Activated T-helper 2 cell treated with anti-CD3 and anti-CD28 coated beads, Interferon-gamma antibody, Interleukin-2, Interleukin-4, amounts not matched to agents 10 μg/mL and 5 μg/mL and 100 μg/mL, durations not matched to agents 14 hours and 24 hours and 36 hours (primary cell): ENCODE data around the gene FHOD1. TPM values are rescaled to one million over a fixed set of nuclear protein-coding genes. Genes with fewer than 3 reads are reported as not detected.

Experiments
- DNase-seq: peaks from one replicate; pipeline ENCODE4 v3.0.0; 2021; ENCODE audit warnings: low spot score
- H3K27ac Mint-ChIP-seq: one replicate; pipeline ENCODE4 v1.8.0; 2021; ENCODE audit warnings: mixed read lengths
- H3K27me3 Mint-ChIP-seq: one replicate; pipeline ENCODE4 v1.8.0; 2021; ENCODE audit warnings: low read depth, mixed read lengths
- H3K36me3 Mint-ChIP-seq: one replicate; pipeline ENCODE4 v1.8.0; 2021; ENCODE audit warnings: low read depth, mixed read lengths
- H3K4me1 Mint-ChIP-seq: one replicate; pipeline ENCODE4 v1.8.0; 2021; ENCODE audit warnings: low read depth, mixed read lengths
- H3K4me3 Mint-ChIP-seq: one replicate; pipeline ENCODE4 v1.8.0; 2021; ENCODE audit warnings: low read depth, mild to moderate bottlenecking, moderate library complexity, mixed read lengths
- H3K9me3 Mint-ChIP-seq: one replicate; pipeline ENCODE4 v1.8.0; 2021; ENCODE audit warnings: mixed read lengths
- intact Hi-C: fragments of 100-400 bp; cut with micrococcal nuclease; formaldehyde crosslinking; loops from one replicate; pipeline ENCODE4 v1.15.1; 2023
- total RNA-seq: library from RNA; stranded (reverse); gene quantifications from 2 replicates; pipeline ENCODE4 v1.2.3, GENCODE V29; 2022

FHOD1 gene
- total RNA-seq, 1 donor from 2014 or later, result 141 TPM

DNA sequence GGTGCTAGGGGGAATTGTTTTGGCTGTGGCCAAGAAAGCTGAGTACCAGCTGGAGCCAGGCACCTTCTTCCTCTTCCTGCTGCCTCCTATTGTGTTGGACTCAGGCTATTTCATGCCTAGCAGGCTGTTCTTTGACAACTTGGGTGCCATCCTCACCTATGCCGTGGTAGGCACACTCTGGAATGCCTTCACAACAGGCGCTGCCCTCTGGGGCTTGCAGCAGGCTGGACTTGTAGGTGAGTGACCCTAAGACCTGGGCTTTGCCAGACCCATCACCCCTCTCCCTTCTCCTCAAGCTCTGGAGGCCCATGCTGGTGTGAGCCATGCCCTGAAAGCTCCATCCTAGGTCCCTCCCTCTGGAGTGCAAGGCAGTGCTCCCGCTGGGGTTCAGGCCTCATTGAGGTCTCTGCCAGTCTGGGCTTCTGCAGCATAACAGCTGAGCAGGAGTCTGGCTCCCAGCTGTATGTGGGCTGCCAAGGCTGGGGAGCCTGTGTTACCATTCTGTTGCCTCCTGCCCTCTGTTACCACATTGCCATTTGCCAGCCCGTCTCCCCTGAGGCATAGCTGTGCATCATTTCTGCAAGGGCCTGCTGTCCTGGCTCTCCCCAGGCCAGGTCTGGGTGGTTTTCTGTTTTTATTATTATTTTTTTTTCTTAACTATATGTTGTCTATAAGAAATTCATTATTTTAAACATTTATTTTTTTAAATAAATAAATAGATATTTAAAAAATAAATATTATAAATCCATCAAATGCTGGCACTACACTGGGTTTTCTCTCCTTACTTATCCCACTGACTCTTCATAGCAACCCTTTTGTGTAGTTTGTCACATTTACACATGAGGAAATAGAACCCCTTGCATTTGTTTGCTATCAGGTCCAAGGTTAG, 5.6 kb upstream of the FHOD1 start:
- H3K27me3 Mint-ChIP-seq, result peaks cover 12% of the 10 kb centered on the region
- H3K4me3 Mint-ChIP-seq, result no peak overlapping the region
- intact Hi-C loops, result no loop called here
- no peak for DNase-seq
- H3K27ac Mint-ChIP-seq, result no peak overlapping the region
- peaks cover 15% of the 10 kb centered on the region for H3K4me1 Mint-ChIP-seq
- H3K36me3 Mint-ChIP-seq, result no peaks in the 10 kb centered on the region
- no peaks in the 10 kb centered on the region for H3K9me3 Mint-ChIP-seq

GRCh38 chr16:67250045-67250327, 2.7 kb upstream of the FHOD1 start:
- Mint-ChIP-seq H3K27me3 (peaks cover 12% of the 10 kb centered on the region), H3K27ac (no peak overlapping the region), H3K36me3 (peaks cover 3% of the 10 kb centered on the region), H3K9me3 (no peaks in the 10 kb centered on the region), H3K4me1 (peaks cover 24% of the 10 kb centered on the region), H3K4me3 (peak overlapping the region; percentile 80)
- no peak for DNase-seq
- intact Hi-C loops, result no loop called here

DNA sequence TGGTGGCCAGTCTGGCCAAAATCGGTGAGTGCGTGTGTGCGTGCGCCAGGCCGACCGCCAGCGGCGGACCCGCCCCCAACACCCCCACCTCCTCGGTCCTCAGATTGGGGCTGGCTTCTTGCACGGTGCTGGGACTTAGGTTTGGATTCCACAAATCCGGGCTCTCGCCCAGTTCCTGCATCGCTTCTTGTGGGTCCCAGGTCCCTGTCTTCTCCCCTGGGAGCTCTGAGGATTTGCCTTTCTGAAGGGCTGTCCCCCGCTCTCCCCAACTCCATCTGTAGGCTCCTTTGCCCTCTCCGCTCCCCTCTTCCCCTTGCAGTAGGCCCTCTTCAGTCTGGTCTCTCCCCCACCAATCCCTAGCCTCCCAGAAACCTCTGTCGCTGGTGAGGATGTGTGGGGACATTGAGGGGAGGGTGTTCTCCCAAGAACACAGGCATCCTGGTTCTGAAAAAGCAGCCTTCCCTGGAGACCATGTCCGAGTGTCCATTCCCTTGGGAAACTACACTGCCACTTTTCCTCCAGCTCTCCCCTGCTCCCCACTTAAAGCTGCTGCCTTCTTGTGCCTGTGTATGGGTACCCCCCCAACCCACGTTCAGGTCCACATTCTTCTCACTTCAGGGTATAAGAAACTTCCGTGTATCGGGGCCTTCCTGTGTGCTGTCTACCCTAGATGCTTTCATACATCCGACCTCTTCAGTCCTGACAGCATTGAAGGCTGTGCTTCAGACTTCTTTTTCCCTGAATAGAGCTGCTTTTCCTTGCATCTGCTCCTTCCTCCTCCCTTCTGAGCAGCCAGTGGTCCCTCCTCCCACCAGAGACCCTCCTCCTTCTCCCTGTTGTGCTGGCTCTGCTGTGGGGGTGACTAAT, 2.1 kb upstream of the FHOD1 start:
- DNase-seq, result no peak
- Mint-ChIP-seq H3K4me3 (peak overlapping the region; percentile 80), H3K27me3 (peaks cover 12% of the 10 kb centered on the region), H3K4me1 (peaks cover 30% of the 10 kb centered on the region), H3K36me3 (peaks cover 6% of the 10 kb centered on the region), H3K27ac (peak overlapping the region; percentile 57), H3K9me3 (no peaks in the 10 kb centered on the region)
- intact Hi-C loops, result loop anchor here (5.0 to 10.0 kb wide), 4 partner anchors 67 to 595 kb away; partner anchors contain the start of genes AGRP, ATP6V0D1, CENPT and CES4A

DNA sequence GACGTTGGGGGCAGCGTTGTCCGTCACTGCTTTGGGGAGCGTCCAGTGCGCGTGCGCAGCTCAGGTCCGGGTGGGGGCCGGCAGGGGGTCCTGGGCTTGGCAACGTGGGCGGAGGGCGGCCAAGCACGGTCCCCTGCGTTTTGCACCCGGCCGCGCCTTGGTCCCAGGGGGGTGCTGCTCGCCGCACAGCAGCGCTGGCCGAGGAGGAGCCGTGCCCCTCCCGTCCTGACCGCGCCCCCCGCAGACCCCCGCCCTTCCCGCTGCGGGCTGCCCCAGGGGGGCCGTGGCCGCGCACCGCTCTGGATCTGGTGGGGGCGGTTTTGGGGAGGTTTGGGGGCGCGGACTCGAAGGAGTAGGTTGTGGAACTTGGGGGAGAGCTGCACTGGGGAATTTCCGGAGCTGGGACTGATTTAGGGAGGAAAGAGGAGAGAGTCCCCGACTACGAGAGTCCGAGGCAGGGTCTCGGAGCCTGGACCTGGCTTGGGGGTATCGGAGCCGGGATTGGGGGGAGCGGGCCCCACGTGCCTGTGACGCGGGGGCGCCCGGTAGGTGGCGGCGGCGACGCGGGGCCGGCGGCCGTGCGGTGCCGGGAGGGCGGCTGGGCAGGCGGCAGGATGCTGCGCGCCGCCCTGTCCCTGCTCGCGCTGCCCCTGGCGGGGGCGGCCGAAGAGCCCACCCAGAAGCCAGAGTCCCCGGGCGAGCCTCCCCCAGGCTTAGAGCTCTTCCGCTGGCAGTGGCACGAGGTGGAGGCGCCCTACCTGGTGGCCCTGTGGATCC, 1.3 kb upstream of the FHOD1 start, which contains the start of gene SLC9A5:
Gene SLC9A5, plus strand, starts transcription at position 579 of the 777 bp plus-strand sequence. Its CDS starts 36 bp downstream, at position 615.
- DNase-seq, result peak; percentile 32
- peak within 1 kb of the TSS; percentile 82 for H3K4me3 Mint-ChIP-seq
- intact Hi-C loops, result loop anchor here (5.0 to 10.0 kb wide), 4 partner anchors 66 to 596 kb away; partner anchors contain the start of genes AGRP, ATP6V0D1, CENPT and CES4A
- H3K9me3 Mint-ChIP-seq, result no peaks in the 10 kb centered on the region
- peaks cover 6% of the 10 kb centered on the region for H3K36me3 Mint-ChIP-seq
- peak within 1 kb of the TSS; percentile 79 for H3K27ac Mint-ChIP-seq
- H3K27me3 Mint-ChIP-seq, result peaks cover 12% of the 10 kb centered on the region
- peaks cover 38% of the 10 kb centered on the region for H3K4me1 Mint-ChIP-seq

GRCh38 chr16:67248073-67248400, 756 bp upstream of the FHOD1 start:
- intact Hi-C loops, result loop anchor here (5.0 to 10.0 kb wide), 4 partner anchors 66 to 597 kb away; partner anchors contain the start of genes AGRP, ATP6V0D1, CENPT and CES4A
- Mint-ChIP-seq H3K9me3 (no peaks in the 10 kb centered on the region), H3K27ac (peak overlapping the region; percentile 77), H3K27me3 (peaks cover 12% of the 10 kb centered on the region), H3K4me3 (peak overlapping the region; percentile 82), H3K36me3 (peaks cover 6% of the 10 kb centered on the region), H3K4me1 (peaks cover 43% of the 10 kb centered on the region)
- DNase-seq, result no peak

- peak overlapping the region; percentile 66 for H3K27ac Mint-ChIP-seq
- H3K36me3 Mint-ChIP-seq, result peaks cover 6% of the 10 kb centered on the region
- DNase-seq, result peak; percentile 23
- intact Hi-C loops, result loop anchor here (2.0 to 10.0 kb wide), 6 partner anchors 32 to 598 kb away; partner anchors contain the start of genes ACD, AGRP, ATP6V0D1 and CENPT
- H3K4me1 Mint-ChIP-seq, result peaks cover 46% of the 10 kb centered on the region
- H3K27me3 Mint-ChIP-seq, result peaks cover 12% of the 10 kb centered on the region
- no peaks in the 10 kb centered on the region for H3K9me3 Mint-ChIP-seq
- peak overlapping the region; percentile 82 for H3K4me3 Mint-ChIP-seq
Observed at GRCh38 chr16:67246756-67247191, 507 bp downstream of the FHOD1 start.

DNA sequence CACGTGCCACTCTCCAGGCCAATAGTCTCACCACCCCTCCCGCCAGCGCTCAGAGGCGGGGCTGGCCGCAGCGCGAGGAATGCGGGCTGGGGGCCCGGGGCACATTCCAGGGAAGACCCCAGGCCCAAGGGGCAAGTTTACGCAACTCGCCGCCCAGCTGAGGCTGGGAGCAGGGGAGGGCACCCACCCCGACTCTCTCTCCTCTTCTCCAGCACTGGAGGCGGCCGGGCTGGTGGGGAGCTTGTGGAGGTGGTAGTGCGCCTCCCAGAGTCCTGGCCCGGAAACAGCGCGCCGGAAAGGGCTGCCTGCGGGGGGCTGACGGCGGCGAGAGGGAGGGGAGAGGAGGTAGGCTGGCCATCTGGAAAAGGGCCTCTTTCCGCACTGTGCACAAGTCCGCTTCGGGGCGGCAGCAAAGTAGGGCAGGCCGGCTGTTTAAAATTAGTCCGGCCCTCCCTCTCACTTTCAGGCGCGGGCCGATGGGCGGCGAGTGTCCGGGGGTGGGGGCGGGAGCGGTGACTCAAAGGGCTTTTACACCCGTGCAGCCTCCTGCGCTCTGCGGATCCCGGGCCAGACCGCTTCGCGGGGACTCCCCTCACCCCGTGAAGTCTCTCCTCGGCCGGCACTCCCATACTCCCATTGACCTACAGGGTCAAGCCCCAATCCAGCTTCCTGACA, 1.1 kb downstream of the FHOD1 start:
- intact Hi-C loops, result loop anchor here (2.0 to 10.0 kb wide), 6 partner anchors 33 to 599 kb away; partner anchors contain the start of genes ACD, AGRP, ATP6V0D1 and CENPT
- peak; percentile 29 for DNase-seq
- H3K36me3 Mint-ChIP-seq, result peaks cover 6% of the 10 kb centered on the region
- peak overlapping the region; percentile 82 for H3K4me3 Mint-ChIP-seq
- peak overlapping the region; percentile 66 for H3K27ac Mint-ChIP-seq
- peaks cover 12% of the 10 kb centered on the region for H3K27me3 Mint-ChIP-seq
- no peaks in the 10 kb centered on the region for H3K9me3 Mint-ChIP-seq
- peaks cover 51% of the 10 kb centered on the region for H3K4me1 Mint-ChIP-seq

GRCh38 chr16:67245674-67246080, 1.6 kb downstream of the FHOD1 start:
- intact Hi-C loops, result loop anchor here (2.0 to 10.0 kb wide), 7 partner anchors 33 to 599 kb away; partner anchors contain the start of genes ACD, AGRP, ATP6V0D1 and CENPT
- peaks cover 6% of the 10 kb centered on the region for H3K36me3 Mint-ChIP-seq
- peak overlapping the region; percentile 82 for H3K4me3 Mint-ChIP-seq

GRCh38 chr16:67245186-67245585, 2.1 kb downstream of the FHOD1 start:
- Mint-ChIP-seq H3K27me3 (peaks cover 10% of the 10 kb centered on the region), H3K4me3 (peak overlapping the region; percentile 82), H3K27ac (peak overlapping the region; percentile 97), H3K9me3 (no peaks in the 10 kb centered on the region), H3K4me1 (peaks cover 50% of the 10 kb centered on the region), H3K36me3 (peaks cover 6% of the 10 kb centered on the region)
- DNase-seq, result no peak
- intact Hi-C loops, result loop anchor here (2.0 to 10.0 kb wide), 5 partner anchors 63 to 600 kb away; partner anchors contain the start of genes AGRP, ATP6V0D1, CENPT and CES4A

More at GRCh38 chr16:67245674-67246080, 1.6 kb downstream of the FHOD1 start:
- DNase-seq, result no peak
- H3K9me3 Mint-ChIP-seq, result no peaks in the 10 kb centered on the region
- H3K4me1 Mint-ChIP-seq, result peaks cover 52% of the 10 kb centered on the region
- no peak overlapping the region for H3K27ac Mint-ChIP-seq
- peaks cover 12% of the 10 kb centered on the region for H3K27me3 Mint-ChIP-seq

DNA sequence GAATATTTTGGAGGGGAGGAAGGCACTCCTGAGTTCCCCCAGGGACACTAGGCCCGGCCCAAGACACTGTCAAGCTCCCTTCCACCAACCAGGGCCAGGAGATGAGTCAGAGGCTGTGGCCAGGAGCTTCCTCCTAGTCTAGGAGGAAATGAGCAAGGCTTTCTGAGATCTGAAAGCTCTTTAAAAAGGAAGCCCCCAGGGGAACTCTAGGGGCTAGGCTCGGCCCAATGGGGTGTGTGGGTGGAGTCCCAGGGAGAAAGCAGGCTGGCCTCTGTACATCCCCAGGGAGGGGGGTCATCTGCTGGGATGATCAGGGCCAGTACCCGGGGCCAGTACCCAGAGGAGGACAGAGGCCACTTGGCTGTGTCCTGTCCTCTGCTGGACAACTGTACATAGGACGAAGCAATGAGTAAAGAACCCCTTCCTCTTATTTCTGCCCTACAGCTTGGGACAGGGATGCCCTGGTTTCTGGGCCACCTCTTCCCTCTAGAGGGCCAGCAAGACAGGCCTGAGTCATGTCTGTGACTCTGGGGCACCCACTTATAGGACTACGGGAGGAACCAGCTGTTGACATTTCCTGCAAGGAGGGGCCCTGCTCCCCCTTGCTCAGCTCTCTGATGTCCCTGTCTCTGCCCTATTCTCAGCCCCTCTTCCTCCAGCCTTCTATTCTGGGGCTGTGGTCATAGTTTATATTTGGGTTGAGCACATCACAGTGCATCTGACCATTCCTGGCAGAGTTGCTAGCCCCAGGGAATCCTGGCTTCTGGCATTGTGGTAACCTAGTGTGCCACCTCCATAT, 2.7 kb downstream of the FHOD1 start:
- peak overlapping the region; percentile 97 for H3K27ac Mint-ChIP-seq
- intact Hi-C loops, result loop anchor here (1.0 to 10.0 kb wide), 7 partner anchors 8 to 600 kb away; partner anchors contain the start of genes AGRP, ATP6V0D1, CENPT and CES4A
- H3K4me1 Mint-ChIP-seq, result peaks cover 49% of the 10 kb centered on the region
- peak; percentile 73 for DNase-seq
- H3K4me3 Mint-ChIP-seq, result peak overlapping the region; percentile 82
- H3K9me3 Mint-ChIP-seq, result no peaks in the 10 kb centered on the region
- peaks cover 4% of the 10 kb centered on the region for H3K27me3 Mint-ChIP-seq
- peaks cover 9% of the 10 kb centered on the region for H3K36me3 Mint-ChIP-seq

GRCh38 chr16:67243481-67243880, 3.8 kb downstream of the FHOD1 start:
- DNase-seq, result no peak
- no peaks in the 10 kb centered on the region for H3K27me3 Mint-ChIP-seq
- no peaks in the 10 kb centered on the region for H3K9me3 Mint-ChIP-seq
- H3K4me3 Mint-ChIP-seq, result no peak overlapping the region
- H3K4me1 Mint-ChIP-seq, result peaks cover 45% of the 10 kb centered on the region
- intact Hi-C loops, result loop anchor here (10.0 kb wide), 2 partner anchors 259 to 601 kb away; partner anchors contain the start of genes CENPT, CES4A, NUTF2 and THAP11
- peaks cover 20% of the 10 kb centered on the region for H3K36me3 Mint-ChIP-seq
- H3K27ac Mint-ChIP-seq, result peak overlapping the region; percentile 97
